Mesendoderm (in vitro differentiated cells): ENCODE results near the gene UMOD.

ENCODE experiments used
- DNase-seq: peaks from one replicate; pipeline ENCODE4 v3.0.0; 2013
- H2AK5ac ChIP-seq: 2 replicates; pipeline ENCODE4 v1.6.1; 2013; ENCODE audit warnings: low read length, inconsistent platforms
- H2BK120ac ChIP-seq: 2 replicates; pipeline ENCODE4 v1.6.1; 2013; ENCODE audit warnings: low read depth, mild to moderate bottlenecking, low read length, moderate library complexity, mixed read lengths
- H2BK15ac ChIP-seq: replicated peaks from 2 replicates; pipeline ENCODE4 v1.6.1; 2013; ENCODE audit warnings: low read depth, mild to moderate bottlenecking, moderate library complexity
- H2BK5ac ChIP-seq: 2 replicates; pipeline ENCODE4 v1.6.1; 2013; ENCODE audit warnings: low read length, inconsistent platforms
- H3K18ac ChIP-seq: 2 replicates; pipeline ENCODE4 v1.6.1; 2013; ENCODE audit warnings: mild to moderate bottlenecking, low read length, mixed read lengths
- H3K23ac ChIP-seq: one replicate; pipeline ENCODE4 v1.6.1; 2013; ENCODE audit warnings: low read length
- H3K27ac ChIP-seq: 2 replicates; pipeline ENCODE4 v1.5.1; 2013; ENCODE audit warnings: low read depth, mild to moderate bottlenecking, inconsistent platforms, low read length, moderate library complexity
- H3K27me3 ChIP-seq: 2 replicates; pipeline ENCODE4 v1.6.1; 2013; ENCODE audit warnings: low read length, control low read depth, mild to moderate bottlenecking, inconsistent platforms; ENCODE audit not compliant: insufficient read depth, poor library complexity
- H3K36me3 ChIP-seq: 2 replicates; pipeline ENCODE4 v1.6.1; 2013; ENCODE audit warnings: low read length, inconsistent platforms; ENCODE audit not compliant: control insufficient read depth, insufficient read depth
- H3K4ac ChIP-seq: one replicate; pipeline ENCODE4 v1.6.1; 2013; ENCODE audit warnings: low read depth, mild to moderate bottlenecking, low read length, moderate library complexity
- H3K4me1 ChIP-seq: 2 replicates; pipeline ENCODE4 v1.6.1; 2013; ENCODE audit warnings: low read depth, low read length, inconsistent platforms; ENCODE audit not compliant: control insufficient read depth
- H3K4me2 ChIP-seq: 2 replicates; pipeline ENCODE4 v1.6.1; 2013; ENCODE audit warnings: low read length
- H3K4me3 ChIP-seq: 2 replicates; pipeline ENCODE4 v1.5.1; 2013; ENCODE audit warnings: mild to moderate bottlenecking, low read length
- H3K56ac ChIP-seq: one replicate; pipeline ENCODE4 v1.6.1; 2013; ENCODE audit warnings: low read length
- H3K79me1 ChIP-seq: 2 replicates; pipeline ENCODE4 v1.6.1; 2013; ENCODE audit warnings: low read length, inconsistent platforms
- H3K79me2 ChIP-seq: 2 replicates; pipeline ENCODE4 v1.6.1; 2013; ENCODE audit warnings: mild to moderate bottlenecking, low read length; ENCODE audit not compliant: control insufficient read depth, insufficient read depth
- H3K9ac ChIP-seq: 2 replicates; pipeline ENCODE4 v1.6.1; 2013; ENCODE audit warnings: low read length, inconsistent platforms
- H4K5ac ChIP-seq: one replicate; pipeline ENCODE4 v1.6.1; 2013; ENCODE audit warnings: low read length
- H4K8ac ChIP-seq: one replicate; pipeline ENCODE4 v1.6.1; 2013; ENCODE audit warnings: low read depth, mild to moderate bottlenecking, control low read depth, low read length, moderate library complexity
- WGBS: extraction: QIAGEN DNeasy Blood & Tissue Kit; methylation state at CpG from one replicate; pipeline ENCODE4 v1.1.7; 2013; ENCODE audit warnings: low lambda C conversion rate, missing lambda C conversion rate; ENCODE audit not compliant: insufficient coverage; ENCODE audit errors: extremely low coverage; 5-methylcytosine and 5-hydroxymethylcytosine counted together

UMOD gene

GRCh38 chr16:20377181-20377580, 24.7 kb upstream of the UMOD start:
- no peak overlapping the region for H2BK15ac ChIP-seq
- no peaks in the 10 kb centered on the region for H3K79me2 ChIP-seq
- no peak for DNase-seq
- H3K23ac ChIP-seq, result no peak overlapping the region
- H3K4me2 ChIP-seq, result no peak overlapping the region
- H3K4ac ChIP-seq, result no peak overlapping the region
- H3K79me1 ChIP-seq, result no peaks in the 10 kb centered on the region
- no CpG with 5 or more reads among the region's 5 CpGs for WGBS
- no peak overlapping the region for H4K5ac ChIP-seq
- H2AK5ac ChIP-seq, result no peak overlapping the region
- H3K27me3 ChIP-seq, result no peaks in the 10 kb centered on the region
- H3K18ac ChIP-seq, result no peak overlapping the region
- H4K8ac ChIP-seq, result no peak overlapping the region
- H3K9ac ChIP-seq, result no peak overlapping the region
- no peaks in the 10 kb centered on the region for H3K4me1 ChIP-seq
- H3K56ac ChIP-seq, result no peak overlapping the region
- no peaks in the 10 kb centered on the region for H3K36me3 ChIP-seq
- no peak overlapping the region for H3K4me3 ChIP-seq
- H2BK120ac ChIP-seq, result no peak overlapping the region
- no peak overlapping the region for H2BK5ac ChIP-seq
- no peak overlapping the region for H3K27ac ChIP-seq

GRCh38 chr16:20372701-20373100, 20.2 kb upstream of the UMOD start:
- Histone ChIP-seq H3K23ac (no peak overlapping the region), H3K4me2 (no peak overlapping the region), H3K56ac (no peak overlapping the region), H2BK5ac (no peak overlapping the region), H3K79me1 (no peaks in the 10 kb centered on the region), H3K4me3 (no peak overlapping the region), H3K27ac (no peak overlapping the region), H3K4ac (no peak overlapping the region), H3K27me3 (no peaks in the 10 kb centered on the region), H4K5ac (no peak overlapping the region), H3K9ac (no peak overlapping the region), H3K4me1 (no peaks in the 10 kb centered on the region), H4K8ac (no peak overlapping the region), H3K79me2 (no peaks in the 10 kb centered on the region), H2AK5ac (no peak overlapping the region), H3K36me3 (no peaks in the 10 kb centered on the region), H3K18ac (no peak overlapping the region), H2BK15ac (no peak overlapping the region), H2BK120ac (no peak overlapping the region)
- no peak for DNase-seq
- no CpG with 5 or more reads among the region's 5 CpGs for whole genome bisulfite sequencing

GRCh38 chr16:20369452-20370054, 17.0 kb upstream of the UMOD start:
- Histone ChIP-seq H3K23ac (no peak overlapping the region), H3K79me2 (no peaks in the 10 kb centered on the region), H3K56ac (no peak overlapping the region), H3K4me1 (no peaks in the 10 kb centered on the region), H4K8ac (no peak overlapping the region), H3K27me3 (no peaks in the 10 kb centered on the region), H3K27ac (no peak overlapping the region), H2AK5ac (no peak overlapping the region), H2BK15ac (no peak overlapping the region), H3K36me3 (no peaks in the 10 kb centered on the region), H3K4ac (no peak overlapping the region), H3K9ac (no peak overlapping the region), H3K18ac (no peak overlapping the region), H3K4me3 (no peak overlapping the region), H4K5ac (no peak overlapping the region), H3K79me1 (no peaks in the 10 kb centered on the region), H2BK120ac (no peak overlapping the region), H2BK5ac (no peak overlapping the region), H3K4me2 (no peak overlapping the region)
- WGBS, result no CpG with 5 or more reads among the region's 9 CpGs
- DNase-seq, result no peak

GRCh38 chr16:20364051-20364450, 11.5 kb upstream of the UMOD start:
- Histone ChIP-seq H3K4me1 (no peaks in the 10 kb centered on the region), H3K79me1 (no peaks in the 10 kb centered on the region), H3K27ac (no peak overlapping the region), H2BK5ac (no peak overlapping the region), H3K18ac (no peak overlapping the region), H3K56ac (no peak overlapping the region), H3K79me2 (no peaks in the 10 kb centered on the region), H3K4ac (no peak overlapping the region), H3K9ac (no peak overlapping the region), H3K27me3 (no peaks in the 10 kb centered on the region), H3K36me3 (no peaks in the 10 kb centered on the region), H3K4me2 (no peak overlapping the region), H2BK15ac (no peak overlapping the region), H4K5ac (no peak overlapping the region), H3K4me3 (no peak overlapping the region), H2AK5ac (no peak overlapping the region), H2BK120ac (no peak overlapping the region), H3K23ac (no peak overlapping the region), H4K8ac (no peak overlapping the region)
- WGBS, result no CpG with 5 or more reads among the region's 3 CpGs
- DNase-seq, result no peak

GRCh38 chr16:20363191-20363590, 10.7 kb upstream of the UMOD start:
- Histone ChIP-seq H3K79me1 (no peaks in the 10 kb centered on the region), H3K27ac (no peak overlapping the region), H3K27me3 (no peaks in the 10 kb centered on the region), H2BK120ac (no peak overlapping the region), H3K4me2 (no peak overlapping the region), H3K4ac (no peak overlapping the region), H3K18ac (no peak overlapping the region), H3K4me1 (no peaks in the 10 kb centered on the region), H2AK5ac (no peak overlapping the region), H3K23ac (no peak overlapping the region), H2BK15ac (no peak overlapping the region), H2BK5ac (no peak overlapping the region), H4K5ac (no peak overlapping the region), H3K4me3 (no peak overlapping the region), H3K56ac (no peak overlapping the region), H4K8ac (no peak overlapping the region), H3K36me3 (no peaks in the 10 kb centered on the region), H3K9ac (no peak overlapping the region), H3K79me2 (no peaks in the 10 kb centered on the region)
- no CpG with 5 or more reads among the region's 2 CpGs for WGBS
- DNase-seq, result no peak

GRCh38 chr16:20359997-20360396, 7.5 kb upstream of the UMOD start:
- no peak overlapping the region for H3K4ac ChIP-seq
- DNase-seq, result peak; percentile 48
- no peak overlapping the region for H2BK120ac ChIP-seq
- no CpG with 5 or more reads among the region's 2 CpGs for WGBS
- H3K56ac ChIP-seq, result no peak overlapping the region
- no peak overlapping the region for H2AK5ac ChIP-seq
- H3K4me2 ChIP-seq, result no peak overlapping the region
- no peak overlapping the region for H3K23ac ChIP-seq
- H3K4me3 ChIP-seq, result no peak overlapping the region
- no peaks in the 10 kb centered on the region for H3K36me3 ChIP-seq
- H2BK15ac ChIP-seq, result no peak overlapping the region
- no peak overlapping the region for H2BK5ac ChIP-seq
- no peak overlapping the region for H3K18ac ChIP-seq
- no peak overlapping the region for H3K27ac ChIP-seq
- no peaks in the 10 kb centered on the region for H3K4me1 ChIP-seq
- H3K79me1 ChIP-seq, result no peaks in the 10 kb centered on the region
- no peaks in the 10 kb centered on the region for H3K27me3 ChIP-seq
- no peaks in the 10 kb centered on the region for H3K79me2 ChIP-seq
- no peak overlapping the region for H4K8ac ChIP-seq
- no peak overlapping the region for H3K9ac ChIP-seq
- H4K5ac ChIP-seq, result no peak overlapping the region
